Endothelial cell of umbilical vein (primary cell): ENCODE results near the gene RTP3. TPM values are rescaled to one million over a fixed set of nuclear protein-coding genes. Genes with fewer than 3 reads are reported as not detected.

Experiments
- BruUV-seq: library from RNA; stranded (reverse); fragments of 400-500 nt; replicated peaks from 2 replicates; lab custom pipeline; 2021; lab: Mats Ljungman, UMichigan
- CTCF ChIA-PET: fragments of 300-600, 350-600 bp; sonication (Branson Sonifier 250); formaldehyde crosslinking; loops from one replicate; lab custom pipeline; 2021; ENCODE audit warnings: antibody characterized with exemption, inconsistent platforms; lab: Charles Lee
- POLR2A ChIA-PET: fragments of 300-600, 350-600 bp; sonication (Branson Sonifier 250); formaldehyde crosslinking; loops from one replicate; lab custom pipeline; 2021; ENCODE audit warnings: antibody characterized with exemption, inconsistent platforms; lab: Charles Lee
- DNase-seq: peaks from one replicate; pipeline ENCODE4 v3.0.0-alpha.2; 2011; ENCODE audit warnings: low read depth, low spot score
- FAIRE-seq: peaks from 2 replicates; lab custom pipeline; 2011; peaks lifted over from hg19 to GRCh38; lab: Jason Lieb, UNC
- H2AFZ ChIP-seq: 2 replicates; pipeline ENCODE4 v1.6.0; 2012; ENCODE audit warnings: low read depth, low read length, control low read depth, inconsistent platforms
- H3K27ac ChIP-seq: 2 replicates; pipeline ENCODE4 v1.5.1; 2011; ENCODE audit warnings: low read depth, mild to moderate bottlenecking, control low read depth, low read length, moderate library complexity; ENCODE audit not compliant: insufficient read depth
- H3K27me3 ChIP-seq, 2 experiments: 2 replicates each; pipeline versions ENCODE4 v1.6.0 to v1.6.1; 2011; ENCODE audit warnings: low read length in 2 of 2, mixed read lengths in 1 of 2; ENCODE audit not compliant: control insufficient read depth in 2 of 2, insufficient read depth in 2 of 2
- H3K36me3 ChIP-seq, 2 experiments: 2 replicates in 1 of 2; 3 replicates in 1 of 2; pipeline ENCODE4 v1.5.1; 2011; ENCODE audit warnings: low read length in 2 of 2, mild to moderate bottlenecking in 1 of 2, moderate library complexity in 1 of 2; ENCODE audit not compliant: control insufficient read depth in 2 of 2, insufficient read depth in 2 of 2; ENCODE audit errors: extremely low read depth in 1 of 2
- H3K4me1 ChIP-seq: 3 replicates; pipeline ENCODE4 v1.5.1; 2011; ENCODE audit warnings: mild to moderate bottlenecking, low read length; ENCODE audit not compliant: control insufficient read depth, insufficient read depth; ENCODE audit errors: extremely low read depth
- H3K4me2 ChIP-seq: 2 replicates; pipeline ENCODE4 v1.6.1; 2011; ENCODE audit warnings: low read length, control low read depth, mixed read lengths; ENCODE audit not compliant: insufficient read depth
- H3K4me3 ChIP-seq, 3 experiments: fragments of 200-600 bp in 1 of 3; sonication (generic), shearing (Covaris generic) in 1 of 3; replicated peaks in 1 of 3; 2 replicates each; pipeline ENCODE4 v1.5.1; 2011 to 2016; ENCODE audit warnings: control low read depth in 3 of 3, low read length in 3 of 3, mild to moderate bottlenecking in 2 of 3, inconsistent platforms in 1 of 3, low read depth in 1 of 3, moderate library complexity in 1 of 3; ENCODE audit not compliant: insufficient read depth in 1 of 3
- H3K79me2 ChIP-seq: 2 replicates; pipeline ENCODE4 v1.6.0; 2012; ENCODE audit warnings: low read length, inconsistent platforms; ENCODE audit not compliant: control insufficient read depth, insufficient read depth
- H3K9ac ChIP-seq: replicated peaks from 2 replicates; pipeline ENCODE3; 2011; ENCODE audit warnings: low read length, control low read depth; ENCODE audit not compliant: insufficient read depth; ENCODE audit errors: extremely low read depth
- H3K9me1 ChIP-seq: replicated peaks from 3 replicates; pipeline ENCODE4 v1.6.0; 2011; ENCODE audit warnings: mild to moderate bottlenecking, low read length; ENCODE audit not compliant: control insufficient read depth, insufficient read depth; ENCODE audit errors: extremely low read depth
- H3K9me3 ChIP-seq: replicated peaks from 2 replicates; pipeline ENCODE4 v1.5.1; 2012; ENCODE audit warnings: low read length, inconsistent platforms; ENCODE audit not compliant: control insufficient read depth, insufficient read depth
- H4K20me1 ChIP-seq: replicated peaks from 2 replicates; pipeline ENCODE3; 2011; ENCODE audit warnings: mild to moderate bottlenecking, low read length; ENCODE audit not compliant: control insufficient read depth, insufficient read depth; ENCODE audit errors: extremely low read depth
- EZH2 ChIP-seq: IDR thresholded peaks from 2 replicates; pipeline ENCODE4 v1.6.1; 2012; ENCODE audit warnings: borderline replicate concordance, low read depth, mild to moderate bottlenecking, moderate library complexity, low read length, inconsistent platforms; ENCODE audit not compliant: severe bottlenecking
- GATA2 ChIP-seq: IDR thresholded peaks from 2 replicates; pipeline ENCODE4 v1.7.0; 2011; ENCODE audit warnings: low read depth, mild to moderate bottlenecking, moderate library complexity, mixed read lengths, low read length; ENCODE audit not compliant: insufficient read length, insufficient read depth
- MYC ChIP-seq: IDR thresholded peaks from one replicate; pipeline ENCODE4 v1.6.1; 2011; ENCODE audit warnings: mild to moderate bottlenecking, low read depth, low read length
- POLR2A ChIP-seq: IDR thresholded peaks from 2 replicates; pipeline ENCODE4 v1.6.1; 2012; ENCODE audit warnings: low read depth, mild to moderate bottlenecking, control low read depth, low read length
- POLR2AphosphoS5 ChIP-seq: IDR thresholded peaks from 2 replicates; pipeline ENCODE4 v1.6.1; 2012; ENCODE audit warnings: low read depth, mild to moderate bottlenecking, control low read depth, low read length, moderate library complexity; ENCODE audit not compliant: insufficient read depth
- dilution Hi-C: fragments of 300-500 bp; cut with MboI; formaldehyde crosslinking; loops from one replicate; pipeline ENCODE4 v1.15.0; 2019; ENCODE audit warnings: low sequenced_read_pairs; ENCODE audit not compliant: extremely low pct_ligation_motif_present
- intact Hi-C: fragments of 100-400 bp; cut with micrococcal nuclease; formaldehyde crosslinking; loops from one replicate; pipeline ENCODE4 v1.10.0; 2022
- polyA plus RNA-seq, 4 experiments: library from polyadenylated mRNA; depleted of rRNA in 3 of 4; stranded (reverse) in 3 of 4; unstranded in 1 of 4; fragments of >200 nt; gene quantifications; 2 replicates each; pipeline versions ENCODE4 v1.2.1 to v1.2.3, GENCODE V29; 2011 to 2012; ENCODE audit warnings: missing spikeins in 1 of 4
- total RNA-seq: library from RNA; stranded (reverse); gene quantifications from 2 replicates; pipeline ENCODE4 v1.2.3, GENCODE V29; 2021
- TF ChIP-seq, protein P1 (sequence below), 2 donors: IDR thresholded peaks; 1 replicate in 1 of 2; 2 replicates in 1 of 2; pipeline ENCODE4 v1.5.1; 2011; ENCODE audit warnings: low read length in 2 of 2, mild to moderate bottlenecking in 2 of 2, moderate library complexity in 2 of 2, control low read depth in 1 of 2, inconsistent platforms in 1 of 2, low read depth in 1 of 2; ENCODE audit not compliant: insufficient read depth in 1 of 2; ENCODE audit errors: extremely low read depth in 1 of 2
- TF ChIP-seq, protein P2 (sequence below): IDR thresholded peaks from 2 replicates; pipeline ENCODE4 v1.6.1; 2011; ENCODE audit not compliant: insufficient read depth, insufficient read length

Gene RTP3
- total and polyA plus RNA-seq, 2 donors (not counting 3 experiments of a cell fraction or from before 2014, with no cell fraction given), result 0.06 TPM; not detected in 1

DNA sequence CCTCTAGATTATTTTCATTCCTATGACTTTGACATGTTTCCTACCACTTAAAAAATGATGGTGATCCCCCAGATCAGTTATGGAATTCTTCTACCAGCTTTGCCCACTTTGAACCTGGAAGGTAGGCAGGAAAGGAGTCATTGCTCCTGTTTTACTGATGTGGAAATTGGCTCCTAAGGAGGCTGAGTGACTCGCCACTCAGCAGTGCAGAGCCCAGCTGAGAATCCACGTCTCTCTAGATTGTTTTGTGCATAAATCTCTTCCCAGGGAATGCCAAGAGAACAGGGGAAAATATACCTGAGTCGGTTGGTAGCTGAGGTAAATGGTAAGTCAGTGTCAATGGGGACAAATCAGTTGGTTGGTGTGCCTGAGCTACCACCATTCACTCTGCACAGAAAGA is 37.7 kb upstream of the RTP3 start:
- no peak overlapping the region for H3K9ac ChIP-seq
- no peak overlapping the region for H3K4me2 ChIP-seq
- H3K4me3 ChIP-seq, result no peak overlapping the region
- no peak overlapping the region for H3K27ac ChIP-seq
- H3K36me3 ChIP-seq, result no peaks in the 10 kb centered on the region
- H2AFZ ChIP-seq, result no peak overlapping the region
- no peak for TF ChIP-seq POLR2AphosphoS5
- TF ChIP-seq, protein P1, sequence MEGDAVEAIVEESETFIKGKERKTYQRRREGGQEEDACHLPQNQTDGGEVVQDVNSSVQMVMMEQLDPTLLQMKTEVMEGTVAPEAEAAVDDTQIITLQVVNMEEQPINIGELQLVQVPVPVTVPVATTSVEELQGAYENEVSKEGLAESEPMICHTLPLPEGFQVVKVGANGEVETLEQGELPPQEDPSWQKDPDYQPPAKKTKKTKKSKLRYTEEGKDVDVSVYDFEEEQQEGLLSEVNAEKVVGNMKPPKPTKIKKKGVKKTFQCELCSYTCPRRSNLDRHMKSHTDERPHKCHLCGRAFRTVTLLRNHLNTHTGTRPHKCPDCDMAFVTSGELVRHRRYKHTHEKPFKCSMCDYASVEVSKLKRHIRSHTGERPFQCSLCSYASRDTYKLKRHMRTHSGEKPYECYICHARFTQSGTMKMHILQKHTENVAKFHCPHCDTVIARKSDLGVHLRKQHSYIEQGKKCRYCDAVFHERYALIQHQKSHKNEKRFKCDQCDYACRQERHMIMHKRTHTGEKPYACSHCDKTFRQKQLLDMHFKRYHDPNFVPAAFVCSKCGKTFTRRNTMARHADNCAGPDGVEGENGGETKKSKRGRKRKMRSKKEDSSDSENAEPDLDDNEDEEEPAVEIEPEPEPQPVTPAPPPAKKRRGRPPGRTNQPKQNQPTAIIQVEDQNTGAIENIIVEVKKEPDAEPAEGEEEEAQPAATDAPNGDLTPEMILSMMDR (IDR thresholded peaks at IDR 0.05; ENCODE audit: extremely low read depth in 1 of 2, insufficient read depth in 1 of 2, low read depth in 1 of 2, low read length in 2 of 2), result no peak
- no peak for TF ChIP-seq GATA2
- no peak for TF ChIP-seq EZH2
- TF ChIP-seq POLR2A, result no peak
- TF ChIP-seq, protein P2, sequence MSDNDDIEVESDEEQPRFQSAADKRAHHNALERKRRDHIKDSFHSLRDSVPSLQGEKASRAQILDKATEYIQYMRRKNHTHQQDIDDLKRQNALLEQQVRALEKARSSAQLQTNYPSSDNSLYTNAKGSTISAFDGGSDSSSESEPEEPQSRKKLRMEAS, result no peak
- TF ChIP-seq MYC, result no peak
- DNase-seq, result no peak
- no peaks in the 10 kb centered on the region for H3K9me3 ChIP-seq
- ChIA-PET POLR2A (no interaction called here), CTCF (interaction anchor here (1.0 to 2.2 kb wide), 2 partner anchors 10 to 18 kb away, joined by 3 to 9 read pairs; no protein-coding TSS in a partner anchor)
- dilution Hi-C loops, result no loop called here
- FAIRE-seq, result no peak
- no peaks in the 10 kb centered on the region for H3K79me2 ChIP-seq
- intact Hi-C loops, result no loop called here
- no peaks in the 10 kb centered on the region for H4K20me1 ChIP-seq
- no peaks in the 10 kb centered on the region for H3K4me1 ChIP-seq
- H3K27me3 ChIP-seq, result no peaks in the 10 kb centered on the region
- no peaks in the 10 kb centered on the region for H3K9me1 ChIP-seq
- no TSS peak for BruUV-seq
